SK-N-SH (cell line): ENCODE results near the gene REV1. TPM values are rescaled to one million over a fixed set of nuclear protein-coding genes. Genes with fewer than 3 reads are reported as not detected.

ENCODE experiments used
- CTCF ChIA-PET: fragments of 300-600, 350-600 bp; formaldehyde crosslinking; extraction: SDS; loops from one replicate; lab custom pipeline; 2021; lab: Yijun Ruan, JAX
- POLR2A ChIA-PET: fragments of 350-600 bp; sonication (Branson Sonifier 250); formaldehyde crosslinking; extraction: SDS; loops from one replicate; lab custom pipeline; 2020; ENCODE audit warnings: antibody characterized with exemption, inconsistent platforms; lab: Yijun Ruan, JAX
- DNase-seq: peaks from one replicate; pipeline ENCODE4 v3.0.0; 2012
- H2AFZ ChIP-seq: fragments of 200-600 bp; sonication (generic); 2 replicates; pipeline ENCODE4 v1.8.1; 2016; ENCODE audit warnings: antibody characterized with exemption, mild to moderate bottlenecking, low read depth
- H3F3A ChIP-seq: fragments of 200-600 bp; sonication (generic); replicated peaks from 2 replicates; pipeline ENCODE3; 2016; ENCODE audit warnings: antibody characterized with exemption, mild to moderate bottlenecking; ENCODE audit not compliant: insufficient read depth
- H3K27ac ChIP-seq, 2 experiments: fragments of 200-500 bp in 1 of 2; fragments of 200-600 bp in 1 of 2; sonication (Bioruptor generic) in 1 of 2; sonication (generic), shearing (Covaris generic) in 1 of 2; 2 replicates each; pipeline versions ENCODE4 v1.5.1 to v1.6.1; 2014 to 2016; ENCODE audit warnings: low read depth in 2 of 2, inconsistent platforms in 1 of 2, low read length in 1 of 2, mild to moderate bottlenecking in 1 of 2, mixed read lengths in 1 of 2
- H3K27me3 ChIP-seq: fragments of 200-600 bp; sonication (generic), shearing (Covaris generic); 2 replicates; pipeline ENCODE4 v1.6.1; 2016; ENCODE audit warnings: mixed run types; ENCODE audit not compliant: insufficient read depth
- H3K36me3 ChIP-seq, 2 experiments: fragments of 200-500 bp in 1 of 2; fragments of 200-600 bp in 1 of 2; sonication (Bioruptor generic) in 1 of 2; sonication (generic) in 1 of 2; replicated peaks in 1 of 2; 2 replicates each; pipeline versions ENCODE3 to v1.5.1; 2014 to 2016; ENCODE audit warnings: low read length in 1 of 2, mild to moderate bottlenecking in 1 of 2; ENCODE audit not compliant: insufficient read depth in 2 of 2, control insufficient read depth in 1 of 2
- H3K4me1 ChIP-seq, 2 experiments: fragments of 200-500 bp in 1 of 2; fragments of 200-600 bp in 1 of 2; sonication (Bioruptor generic) in 1 of 2; sonication (generic), shearing (Covaris generic) in 1 of 2; 2 replicates each; pipeline versions ENCODE4 v1.5.1 to v1.6.1; 2014 to 2016; ENCODE audit warnings: low read depth in 1 of 2, low read length in 1 of 2, mixed run types in 1 of 2; ENCODE audit not compliant: insufficient read depth in 2 of 2, control insufficient read depth in 1 of 2
- H3K4me2 ChIP-seq: fragments of 200-600 bp; sonication (generic), shearing (Covaris generic); 2 replicates; pipeline ENCODE4 v1.6.1; 2017; ENCODE audit warnings: mixed run types
- H3K4me3 ChIP-seq, 2 experiments: fragments of 200-500 bp in 1 of 2; fragments of 200-600 bp in 1 of 2; sonication (Bioruptor generic) in 1 of 2; sonication (generic), shearing (Covaris generic) in 1 of 2; 2 replicates each; pipeline versions ENCODE4 v1.5.1 to v1.8.1; 2014 to 2016; ENCODE audit warnings: low read depth in 2 of 2, inconsistent platforms in 1 of 2, low read length in 1 of 2, mild to moderate bottlenecking in 1 of 2, mixed read lengths in 1 of 2, moderate library complexity in 1 of 2
- H3K79me2 ChIP-seq: fragments of 200-600 bp; sonication (generic); 2 replicates; pipeline ENCODE4 v1.8.1; 2017; ENCODE audit warnings: mild to moderate bottlenecking; ENCODE audit not compliant: insufficient read depth
- H3K9ac ChIP-seq: fragments of 200-600 bp; sonication (generic); 2 replicates; pipeline ENCODE4 v1.6.1; 2017; ENCODE audit warnings: mixed run types
- H3K9me2 ChIP-seq: fragments of 200-600 bp; sonication (generic); 2 replicates; pipeline ENCODE4 v1.6.1; 2017; ENCODE audit warnings: mixed run types
- H3K9me3 ChIP-seq: fragments of 200-600 bp; sonication (generic); 2 replicates; pipeline ENCODE4 v1.6.1; 2017; ENCODE audit warnings: mixed run types, mild to moderate bottlenecking, moderate library complexity
- H4K20me1 ChIP-seq: fragments of 200-600 bp; sonication (generic); 2 replicates; pipeline ENCODE4 v1.6.1; 2017; ENCODE audit warnings: mild to moderate bottlenecking, mixed run types; ENCODE audit not compliant: insufficient read depth
- ELF1 ChIP-seq: IDR thresholded peaks from 2 replicates; pipeline ENCODE4 v1.4.0; 2012
- EP300 ChIP-seq, 2 experiments: IDR thresholded peaks; 2 replicates each; pipeline versions ENCODE4 v1.4.0 to v1.6.1; 2012; ENCODE audit warnings: borderline replicate concordance in 1 of 2, low read depth in 1 of 2, low read length in 1 of 2
- FOSL2 ChIP-seq: IDR thresholded peaks from 2 replicates; pipeline ENCODE4 v1.4.0; 2012; ENCODE audit warnings: low read depth, mild to moderate bottlenecking, moderate library complexity, borderline replicate concordance
- GABPA ChIP-seq: IDR thresholded peaks from 2 replicates; pipeline ENCODE4 v1.4.0; 2012; ENCODE audit warnings: low read depth, mild to moderate bottlenecking
- GATA2 ChIP-seq: sonication (generic); formaldehyde crosslinking; IDR thresholded peaks from 2 replicates; pipeline ENCODE4 v1.5.0; 2020; ENCODE audit warnings: mild to moderate bottlenecking, missing genetic modification reagents
- MAX ChIP-seq: IDR thresholded peaks from 2 replicates; pipeline ENCODE4 v1.4.0; 2012; ENCODE audit warnings: low read depth
- MEF2A ChIP-seq: IDR thresholded peaks from 2 replicates; pipeline ENCODE4 v1.4.0; 2012; ENCODE audit warnings: low read depth, borderline replicate concordance
- NRF1 ChIP-seq: IDR thresholded peaks from 2 replicates; pipeline ENCODE4 v1.6.1; 2012; ENCODE audit warnings: low read depth, mild to moderate bottlenecking, low read length
- RCOR1 ChIP-seq: fragments of 150-350 bp; IDR thresholded peaks from 2 replicates; pipeline ENCODE4 v1.6.1; 2017; ENCODE audit warnings: antibody characterized with exemption, low read length
- RFX5 ChIP-seq: IDR thresholded peaks from 2 replicates; pipeline ENCODE4 v1.6.1; 2012; ENCODE audit warnings: mild to moderate bottlenecking, improper control_type of control experiment, low read length
- SMC3 ChIP-seq: IDR thresholded peaks from 2 replicates; pipeline ENCODE4 v1.6.1; 2012; ENCODE audit warnings: low read depth, low read length, improper control_type of control experiment
- TCF12 ChIP-seq: IDR thresholded peaks from 2 replicates; pipeline ENCODE4 v1.4.0; 2012
- TEAD4 ChIP-seq: IDR thresholded peaks from 2 replicates; pipeline ENCODE4 v1.4.0; 2012; ENCODE audit warnings: mild to moderate bottlenecking, borderline replicate concordance; ENCODE audit not compliant: insufficient read depth
- USF1 ChIP-seq: IDR thresholded peaks from 2 replicates; pipeline ENCODE4 v1.4.0; 2012; ENCODE audit warnings: low read depth, borderline replicate concordance
- WGBS: methylation state at CpG from one replicate; pipeline ENCODE4 v1.1.6; 2017; ENCODE audit warnings: low lambda C conversion rate; 5-methylcytosine and 5-hydroxymethylcytosine counted together
- polyA plus RNA-seq, 3 experiments: library from polyadenylated mRNA; depleted of rRNA; stranded (reverse); fragments of >200 nt; gene quantifications; 2 replicates each; pipeline ENCODE4 v1.2.3, GENCODE V29; 2012
- TF ChIP-seq, protein P1 (sequence below): IDR thresholded peaks from 2 replicates; pipeline ENCODE4 v1.6.1; 2012; ENCODE audit warnings: mild to moderate bottlenecking, low read depth, low read length, moderate library complexity
- TF ChIP-seq, protein P2 (sequence below): fragments of 150-350 bp; IDR thresholded peaks from 2 replicates; pipeline ENCODE4 v1.6.1; 2016; ENCODE audit warnings: mild to moderate bottlenecking, low read depth, low read length
- TF ChIP-seq, protein P3 (sequence below): IDR thresholded peaks from 2 replicates; pipeline ENCODE4 v1.4.0; 2012; ENCODE audit warnings: low read depth, borderline replicate concordance

REV1 gene
- polyA plus RNA-seq, 1 of the 3 experiments (the other 2 are of a cell fraction) = 15.9 TPM

GRCh38 chr2:99458529-99458928, 31.3 kb downstream of the REV1 start (continued):
- TF ChIP-seq NRF1 (no peak), GATA2 (CRISPR knock-in tag) (no peak)
- TF ChIP-seq, all 33 proteins: peak for 0

GRCh38 chr2:99451686-99452085, 38.1 kb downstream of the REV1 start:
- H4K20me1 ChIP-seq = 0 out of 2 replicates have a peak, but pooled peaks cover 4% of the 10 kb centered on the region
- H3K4me3 ChIP-seq = no peak overlapping the region
- TF ChIP-seq TEAD4 (no peak), RCOR1 (no peak)
- TF ChIP-seq, all 33 proteins: peak for 0
- Histone ChIP-seq H3K9ac (no peak overlapping the region), H3K9me2 (no peaks in the 10 kb centered on the region), H3K36me3 (peaks cover 54 to 57% of the 10 kb centered on the region in 2 experiments), H2AFZ (no peak overlapping the region), H3K27me3 (no peaks in the 10 kb centered on the region), H3K27ac (no peak overlapping the region), H3K79me2 (peaks cover 66% of the 10 kb centered on the region), H3K4me2 (no peak overlapping the region), H3F3A (peaks cover 4% of the 10 kb centered on the region), H3K4me1 (no peaks in the 10 kb centered on the region; a peak in 1 of 4 replicates), H3K9me3 (no peaks in the 10 kb centered on the region)
- ChIA-PET POLR2A (no interaction called here), CTCF (interaction anchor here (1.7 kb wide), 1 partner anchor 34 kb away, joined by 4 read pairs; no protein-coding TSS in a partner anchor)
- DNase-seq = no peak
- WGBS = 91% methylated on average over 4 of the region's 4 CpGs

DNA sequence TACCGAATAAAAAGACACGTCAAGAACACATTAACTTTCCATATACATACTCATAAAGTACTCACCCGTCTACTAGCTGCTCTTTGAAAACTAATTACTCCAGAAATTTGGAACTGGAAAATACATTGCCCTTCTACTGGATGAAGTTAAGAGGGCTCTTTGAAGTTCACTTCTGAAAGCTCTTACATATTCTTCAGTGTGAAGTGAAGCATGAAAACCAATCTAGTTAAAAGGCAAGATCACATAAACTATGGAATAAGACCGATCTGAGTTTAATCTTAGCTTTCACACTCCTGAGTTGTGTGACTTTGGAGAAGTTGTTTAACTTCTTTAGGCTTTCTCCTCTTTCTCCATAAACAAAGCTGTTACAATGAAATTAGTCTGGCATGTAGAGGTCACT, 38.5 kb downstream of the REV1 start:
- WGBS = 91% methylated on average over 4 of the region's 4 CpGs
- DNase-seq = no peak
- Histone ChIP-seq H3K9me2 (no peaks in the 10 kb centered on the region), H3K36me3 (peaks cover 50 to 57% of the 10 kb centered on the region in 2 experiments), H3K9me3 (no peaks in the 10 kb centered on the region), H3F3A (peaks cover 4% of the 10 kb centered on the region), H3K4me3 (no peak overlapping the region), H2AFZ (no peak overlapping the region), H3K27me3 (no peaks in the 10 kb centered on the region), H3K27ac (no peak overlapping the region), H4K20me1 (0 out of 2 replicates have a peak, but pooled peaks cover 4% of the 10 kb centered on the region), H3K4me1 (no peaks in the 10 kb centered on the region; a peak in 1 of 4 replicates), H3K79me2 (peaks cover 69% of the 10 kb centered on the region), H3K4me2 (no peak overlapping the region), H3K9ac (no peak overlapping the region)
- ChIA-PET CTCF (interaction anchor here (1.7 kb wide), 1 partner anchor 35 kb away, joined by 4 read pairs; no protein-coding TSS in a partner anchor), POLR2A (no interaction called here)
- TF ChIP-seq GABPA = no peak
- TF ChIP-seq, protein P1, sequence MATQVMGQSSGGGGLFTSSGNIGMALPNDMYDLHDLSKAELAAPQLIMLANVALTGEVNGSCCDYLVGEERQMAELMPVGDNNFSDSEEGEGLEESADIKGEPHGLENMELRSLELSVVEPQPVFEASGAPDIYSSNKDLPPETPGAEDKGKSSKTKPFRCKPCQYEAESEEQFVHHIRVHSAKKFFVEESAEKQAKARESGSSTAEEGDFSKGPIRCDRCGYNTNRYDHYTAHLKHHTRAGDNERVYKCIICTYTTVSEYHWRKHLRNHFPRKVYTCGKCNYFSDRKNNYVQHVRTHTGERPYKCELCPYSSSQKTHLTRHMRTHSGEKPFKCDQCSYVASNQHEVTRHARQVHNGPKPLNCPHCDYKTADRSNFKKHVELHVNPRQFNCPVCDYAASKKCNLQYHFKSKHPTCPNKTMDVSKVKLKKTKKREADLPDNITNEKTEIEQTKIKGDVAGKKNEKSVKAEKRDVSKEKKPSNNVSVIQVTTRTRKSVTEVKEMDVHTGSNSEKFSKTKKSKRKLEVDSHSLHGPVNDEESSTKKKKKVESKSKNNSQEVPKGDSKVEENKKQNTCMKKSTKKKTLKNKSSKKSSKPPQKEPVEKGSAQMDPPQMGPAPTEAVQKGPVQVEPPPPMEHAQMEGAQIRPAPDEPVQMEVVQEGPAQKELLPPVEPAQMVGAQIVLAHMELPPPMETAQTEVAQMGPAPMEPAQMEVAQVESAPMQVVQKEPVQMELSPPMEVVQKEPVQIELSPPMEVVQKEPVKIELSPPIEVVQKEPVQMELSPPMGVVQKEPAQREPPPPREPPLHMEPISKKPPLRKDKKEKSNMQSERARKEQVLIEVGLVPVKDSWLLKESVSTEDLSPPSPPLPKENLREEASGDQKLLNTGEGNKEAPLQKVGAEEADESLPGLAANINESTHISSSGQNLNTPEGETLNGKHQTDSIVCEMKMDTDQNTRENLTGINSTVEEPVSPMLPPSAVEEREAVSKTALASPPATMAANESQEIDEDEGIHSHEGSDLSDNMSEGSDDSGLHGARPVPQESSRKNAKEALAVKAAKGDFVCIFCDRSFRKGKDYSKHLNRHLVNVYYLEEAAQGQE = no peak
- no peak for TF ChIP-seq TEAD4
- no peak for TF ChIP-seq RFX5
- TF ChIP-seq SMC3 = no peak
- no peak for TF ChIP-seq ELF1
- no peak for TF ChIP-seq USF1
- TF ChIP-seq, protein P2, sequence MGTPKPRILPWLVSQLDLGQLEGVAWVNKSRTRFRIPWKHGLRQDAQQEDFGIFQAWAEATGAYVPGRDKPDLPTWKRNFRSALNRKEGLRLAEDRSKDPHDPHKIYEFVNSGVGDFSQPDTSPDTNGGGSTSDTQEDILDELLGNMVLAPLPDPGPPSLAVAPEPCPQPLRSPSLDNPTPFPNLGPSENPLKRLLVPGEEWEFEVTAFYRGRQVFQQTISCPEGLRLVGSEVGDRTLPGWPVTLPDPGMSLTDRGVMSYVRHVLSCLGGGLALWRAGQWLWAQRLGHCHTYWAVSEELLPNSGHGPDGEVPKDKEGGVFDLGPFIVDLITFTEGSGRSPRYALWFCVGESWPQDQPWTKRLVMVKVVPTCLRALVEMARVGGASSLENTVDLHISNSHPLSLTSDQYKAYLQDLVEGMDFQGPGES = no peak
- no peak for TF ChIP-seq MEF2A
- no peak for TF ChIP-seq EP300 (IDR thresholded peaks at IDR 0.05; ENCODE audit: borderline replicate concordance in 1 of 2, low read depth in 1 of 2, low read length in 1 of 2)
- TF ChIP-seq FOSL2 = no peak
- TF ChIP-seq, protein P3, sequence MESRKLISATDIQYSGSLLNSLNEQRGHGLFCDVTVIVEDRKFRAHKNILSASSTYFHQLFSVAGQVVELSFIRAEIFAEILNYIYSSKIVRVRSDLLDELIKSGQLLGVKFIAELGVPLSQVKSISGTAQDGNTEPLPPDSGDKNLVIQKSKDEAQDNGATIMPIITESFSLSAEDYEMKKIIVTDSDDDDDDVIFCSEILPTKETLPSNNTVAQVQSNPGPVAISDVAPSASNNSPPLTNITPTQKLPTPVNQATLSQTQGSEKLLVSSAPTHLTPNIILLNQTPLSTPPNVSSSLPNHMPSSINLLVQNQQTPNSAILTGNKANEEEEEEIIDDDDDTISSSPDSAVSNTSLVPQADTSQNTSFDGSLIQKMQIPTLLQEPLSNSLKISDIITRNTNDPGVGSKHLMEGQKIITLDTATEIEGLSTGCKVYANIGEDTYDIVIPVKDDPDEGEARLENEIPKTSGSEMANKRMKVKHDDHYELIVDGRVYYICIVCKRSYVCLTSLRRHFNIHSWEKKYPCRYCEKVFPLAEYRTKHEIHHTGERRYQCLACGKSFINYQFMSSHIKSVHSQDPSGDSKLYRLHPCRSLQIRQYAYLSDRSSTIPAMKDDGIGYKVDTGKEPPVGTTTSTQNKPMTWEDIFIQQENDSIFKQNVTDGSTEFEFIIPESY = no peak
- TF ChIP-seq TCF12 = no peak
- TF ChIP-seq GATA2 (CRISPR knock-in tag) = no peak
- no peak for TF ChIP-seq MAX
